GM12892 (cell line): Measurements from ENCODE around the gene PARG.
"Not testable (repeated sequence)": the region's sequence is repeated elsewhere in the genome, so short reads cannot be mapped to it uniquely, and the experiment has no call there.

Experiments
- DNase-seq: peaks from one replicate; pipeline ENCODE4 v3.0.0; 2011; ENCODE audit not compliant: insufficient read length
- FAIRE-seq: peaks from 2 replicates; lab custom pipeline; 2011; peaks lifted over from hg19 to GRCh38; lab: Jason Lieb, UNC
- POLR2A ChIP-seq: IDR thresholded peaks from 2 replicates; pipeline ENCODE4 v1.6.1; 2011; ENCODE audit warnings: low read depth, low read length, control low read depth
- POLR2AphosphoS5 ChIP-seq: IDR thresholded peaks from 2 replicates; pipeline ENCODE4 v1.6.1; 2011; ENCODE audit warnings: low read depth, low read length, control low read depth
- TAF1 ChIP-seq: IDR thresholded peaks from 2 replicates; pipeline ENCODE4 v1.6.1; 2011; ENCODE audit warnings: low read depth, mild to moderate bottlenecking, control low read depth, low read length, borderline replicate concordance

The PARG gene

GRCh38 chr10:49819234-49819958 lies 122.4 kb downstream of the PARG start:
- DNase-seq (no peak), FAIRE-seq (no peak)
- no peak for TF ChIP-seq TAF1
- TF ChIP-seq POLR2AphosphoS5 = no peak
- no peak for TF ChIP-seq POLR2A

GRCh38 chr10:49817845-49818244 lies 124.0 kb downstream of the PARG start:
- no peak for FAIRE-seq

GRCh38 chr10:49803988-49804387 lies 137.8 kb downstream of the PARG start:
- FAIRE-seq (no peak), DNase-seq (no peak)
- TF ChIP-seq POLR2A (no peak), POLR2AphosphoS5 (no peak), TAF1 (no peak)

More at GRCh38 chr10:49817845-49818244, 124.0 kb downstream of the PARG start:
- DNase-seq = no peak
- TF ChIP-seq POLR2A (no peak), POLR2AphosphoS5 (no peak), TAF1 (no peak)

- TF ChIP-seq TAF1 = no peak
- TF ChIP-seq POLR2A = no peak
- no peak for TF ChIP-seq POLR2AphosphoS5
- DNase-seq (no peak), FAIRE-seq (no peak)
Observed at GRCh38 chr10:49798275-49798674, 143.6 kb downstream of the PARG start.

GRCh38 chr10:49791100-49791499 lies 150.7 kb downstream of the PARG start:
- FAIRE-seq (no peak), DNase-seq (no peak)
- TF ChIP-seq POLR2AphosphoS5 (no peak), TAF1 (no peak), POLR2A (no peak)

GRCh38 chr10:49784681-49785080 lies 157.1 kb downstream of the PARG start:
- TF ChIP-seq POLR2A = no peak
- no peak for TF ChIP-seq TAF1
- TF ChIP-seq POLR2AphosphoS5 = no peak
- no peak for DNase-seq
- no peak for FAIRE-seq

- no peak for FAIRE-seq
- no peak for DNase-seq
- no peak for TF ChIP-seq TAF1
- TF ChIP-seq POLR2AphosphoS5 = no peak
- no peak for TF ChIP-seq POLR2A
Observed at GRCh38 chr10:49783645-49784044, 158.2 kb downstream of the PARG start.

GRCh38 chr10:49781247-49781646 lies 160.6 kb downstream of the PARG start:
- no peak for FAIRE-seq
- no peak for TF ChIP-seq POLR2A
- TF ChIP-seq POLR2AphosphoS5 = no peak
- TF ChIP-seq TAF1 = no peak
- no peak for DNase-seq

- DNase-seq (no peak), FAIRE-seq (no peak)
- TF ChIP-seq POLR2AphosphoS5 (no peak), POLR2A (no peak), TAF1 (no peak)
Observed at GRCh38 chr10:49778197-49778596, 163.6 kb downstream of the PARG start.

- FAIRE-seq = no peak
- TF ChIP-seq POLR2AphosphoS5 = no peak
- no peak for TF ChIP-seq POLR2A
- DNase-seq = no peak
Observed at GRCh38 chr10:49776851-49777250, 165.0 kb downstream of the PARG start.

GRCh38 chr10:49775014-49775413 lies 166.8 kb downstream of the PARG start:
- FAIRE-seq (no peak), DNase-seq (no peak)
- no peak for TF ChIP-seq POLR2A
- no peak for TF ChIP-seq TAF1
- no peak for TF ChIP-seq POLR2AphosphoS5

- not testable (repeated sequence) for DNase-seq, FAIRE-seq
Observed at GRCh38 chr10:49772944-49773343, 168.9 kb downstream of the PARG start.

GRCh38 chr10:49771046-49771445 lies 170.8 kb downstream of the PARG start:
- DNase-seq, FAIRE-seq: not testable (repeated sequence)
